ENCODE results near the gene CWC15.

DNA sequence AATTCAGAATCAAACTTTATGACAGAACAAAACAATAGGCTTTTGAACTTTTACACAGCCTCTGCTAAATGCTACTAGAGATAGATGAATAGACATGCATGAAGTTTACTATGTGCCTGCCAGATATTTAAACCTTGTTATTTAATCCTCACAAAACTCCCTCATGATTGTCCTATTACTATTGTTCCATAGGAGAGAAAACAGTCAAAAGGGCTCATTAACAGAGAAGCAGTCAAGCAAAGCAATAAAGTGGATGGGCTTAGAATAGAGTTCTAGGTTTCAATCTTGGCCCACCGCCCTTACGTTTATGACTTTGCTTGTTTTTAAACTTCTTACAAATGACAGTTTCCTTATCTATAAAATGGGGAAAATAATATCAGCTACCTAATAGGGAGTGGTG, 12.9 kb downstream of the CWC15 start:
- TF ChIP-seq, protein P1, sequence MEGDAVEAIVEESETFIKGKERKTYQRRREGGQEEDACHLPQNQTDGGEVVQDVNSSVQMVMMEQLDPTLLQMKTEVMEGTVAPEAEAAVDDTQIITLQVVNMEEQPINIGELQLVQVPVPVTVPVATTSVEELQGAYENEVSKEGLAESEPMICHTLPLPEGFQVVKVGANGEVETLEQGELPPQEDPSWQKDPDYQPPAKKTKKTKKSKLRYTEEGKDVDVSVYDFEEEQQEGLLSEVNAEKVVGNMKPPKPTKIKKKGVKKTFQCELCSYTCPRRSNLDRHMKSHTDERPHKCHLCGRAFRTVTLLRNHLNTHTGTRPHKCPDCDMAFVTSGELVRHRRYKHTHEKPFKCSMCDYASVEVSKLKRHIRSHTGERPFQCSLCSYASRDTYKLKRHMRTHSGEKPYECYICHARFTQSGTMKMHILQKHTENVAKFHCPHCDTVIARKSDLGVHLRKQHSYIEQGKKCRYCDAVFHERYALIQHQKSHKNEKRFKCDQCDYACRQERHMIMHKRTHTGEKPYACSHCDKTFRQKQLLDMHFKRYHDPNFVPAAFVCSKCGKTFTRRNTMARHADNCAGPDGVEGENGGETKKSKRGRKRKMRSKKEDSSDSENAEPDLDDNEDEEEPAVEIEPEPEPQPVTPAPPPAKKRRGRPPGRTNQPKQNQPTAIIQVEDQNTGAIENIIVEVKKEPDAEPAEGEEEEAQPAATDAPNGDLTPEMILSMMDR (IDR thresholded peaks at IDR 0.05; ENCODE audit: low read depth, low read length) = no peak
- TF ChIP-seq EZH2phosphoT487 (IDR thresholded peaks at IDR 0.05; ENCODE audit: low read depth) = no peak

All from OCI-LY3 (cell line).